VCaP (cell line): ENCODE measurements around the gene NKX2-3.

Source experiments
- H3K27ac ChIP-seq: fragments of 450-650 bp; 2 replicates; pipeline ENCODE4 v1.5.1; 2017
- TF ChIP-seq, protein P1 (sequence below): fragments of 450-650 bp; conservative IDR thresholded peaks from 2 replicates; pipeline ENCODE4 v1.5.1; 2017; ENCODE audit warnings: mild to moderate bottlenecking, moderate library complexity

The NKX2-3 gene

GRCh38 chr10:99522470-99523250, 10.1 kb upstream of the NKX2-3 start:
- H3K27ac ChIP-seq: no peak overlapping the region
- TF ChIP-seq, protein P1, sequence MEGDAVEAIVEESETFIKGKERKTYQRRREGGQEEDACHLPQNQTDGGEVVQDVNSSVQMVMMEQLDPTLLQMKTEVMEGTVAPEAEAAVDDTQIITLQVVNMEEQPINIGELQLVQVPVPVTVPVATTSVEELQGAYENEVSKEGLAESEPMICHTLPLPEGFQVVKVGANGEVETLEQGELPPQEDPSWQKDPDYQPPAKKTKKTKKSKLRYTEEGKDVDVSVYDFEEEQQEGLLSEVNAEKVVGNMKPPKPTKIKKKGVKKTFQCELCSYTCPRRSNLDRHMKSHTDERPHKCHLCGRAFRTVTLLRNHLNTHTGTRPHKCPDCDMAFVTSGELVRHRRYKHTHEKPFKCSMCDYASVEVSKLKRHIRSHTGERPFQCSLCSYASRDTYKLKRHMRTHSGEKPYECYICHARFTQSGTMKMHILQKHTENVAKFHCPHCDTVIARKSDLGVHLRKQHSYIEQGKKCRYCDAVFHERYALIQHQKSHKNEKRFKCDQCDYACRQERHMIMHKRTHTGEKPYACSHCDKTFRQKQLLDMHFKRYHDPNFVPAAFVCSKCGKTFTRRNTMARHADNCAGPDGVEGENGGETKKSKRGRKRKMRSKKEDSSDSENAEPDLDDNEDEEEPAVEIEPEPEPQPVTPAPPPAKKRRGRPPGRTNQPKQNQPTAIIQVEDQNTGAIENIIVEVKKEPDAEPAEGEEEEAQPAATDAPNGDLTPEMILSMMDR: no peak

- TF ChIP-seq, protein P1: no peak
- H3K27ac ChIP-seq: no peak overlapping the region
Observed at GRCh38 chr10:99523251-99523773, 9.4 kb upstream of the NKX2-3 start.

- H3K27ac ChIP-seq: no peak overlapping the region
- TF ChIP-seq, protein P1: no peak
Observed at GRCh38 chr10:99524050-99524666, 8.6 kb upstream of the NKX2-3 start.

DNA sequence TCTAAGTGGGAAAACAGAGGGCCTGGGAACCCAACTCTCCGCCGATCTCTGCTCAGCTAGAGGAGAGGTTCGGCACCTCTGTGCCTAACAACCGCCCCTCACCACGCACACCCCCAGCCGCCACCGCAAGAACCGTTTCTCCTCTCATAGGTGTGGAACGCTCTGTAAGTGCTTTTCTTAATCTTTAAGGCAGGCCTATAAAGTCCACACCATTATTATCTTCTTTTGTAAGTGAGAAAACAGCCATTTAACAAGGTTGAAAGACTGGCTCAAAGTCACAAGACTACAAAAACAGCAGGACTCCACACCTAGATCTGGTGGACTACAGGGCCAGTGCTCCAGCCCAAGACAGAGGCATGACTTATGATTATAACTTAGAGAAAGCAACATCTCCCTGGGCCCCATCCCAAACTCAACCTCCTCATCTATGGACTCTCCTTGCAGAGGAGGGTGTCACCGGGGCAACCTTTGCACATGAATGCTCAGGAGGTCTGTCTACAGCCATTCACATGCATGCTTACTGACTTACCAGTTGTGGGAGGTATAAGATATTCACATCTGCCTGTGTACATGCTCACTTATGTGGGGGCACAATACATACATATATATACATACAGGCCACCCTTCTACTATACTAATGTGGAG, 7.9 kb upstream of the NKX2-3 start:
- no peak overlapping the region for H3K27ac ChIP-seq
- TF ChIP-seq, protein P1: no peak

GRCh38 chr10:99525897-99526296, 6.8 kb upstream of the NKX2-3 start:
- TF ChIP-seq, protein P1: no peak
- no peak overlapping the region for H3K27ac ChIP-seq

DNA sequence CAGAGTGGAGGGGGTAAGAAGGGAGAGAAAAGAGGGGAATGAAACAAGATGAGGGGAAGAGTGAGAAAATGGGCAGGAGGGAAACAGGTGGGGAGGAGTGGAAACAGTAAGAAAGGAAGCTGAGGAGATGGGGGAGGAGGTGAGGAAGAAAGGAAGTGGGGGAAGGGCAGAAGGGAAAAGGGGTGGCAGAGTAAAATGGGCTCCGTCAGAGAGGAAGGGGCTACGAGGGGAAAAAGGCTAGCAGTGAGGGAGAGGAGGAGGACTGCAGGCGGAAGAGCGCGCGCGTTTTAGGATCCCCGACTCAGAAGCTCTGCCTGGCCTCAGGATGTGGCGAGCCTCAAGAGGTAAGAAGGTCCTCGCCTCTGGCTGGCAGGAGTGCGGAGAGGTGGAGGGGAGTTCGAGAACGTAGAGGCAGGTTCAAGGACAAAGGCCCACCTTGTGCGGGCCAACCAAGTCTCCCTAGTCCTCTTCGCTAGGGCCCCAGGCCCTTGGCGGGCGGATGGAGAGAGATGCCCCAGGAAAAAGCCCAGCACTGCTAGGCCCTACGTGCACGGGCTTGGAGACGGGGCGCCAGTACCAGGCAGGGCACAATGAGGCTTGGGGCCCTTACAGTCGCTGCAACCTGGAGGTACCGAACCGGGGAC, 5.8 kb upstream of the NKX2-3 start:
- TF ChIP-seq, protein P1: no peak

More for the DNA sequence above, 5.8 kb upstream of the NKX2-3 start:
- H3K27ac ChIP-seq: no peak overlapping the region
